ENCODE measurements around the gene PRMT3.

DNA sequence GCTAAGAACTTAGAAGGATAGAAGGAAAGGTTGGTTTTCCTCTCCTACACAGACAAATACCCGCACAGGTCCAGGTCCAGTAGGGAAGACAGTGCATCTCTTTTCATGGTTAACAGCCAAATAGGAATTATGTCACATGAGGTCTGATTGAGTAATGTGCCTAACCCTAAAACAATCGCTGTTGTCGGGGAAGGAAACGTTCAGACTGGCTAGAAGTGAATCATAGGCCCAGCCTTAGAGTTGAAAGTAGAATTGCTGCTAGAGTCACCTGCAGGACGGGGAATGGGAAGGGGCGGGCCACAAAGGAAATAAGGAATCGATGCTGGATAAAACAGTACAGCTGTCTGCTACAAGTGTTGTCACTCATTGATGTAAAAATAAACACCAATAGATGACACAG lies 36.4 kb upstream of the PRMT3 start:
- TF ChIP-seq CTCF (IDR thresholded peaks at IDR 0.05; ENCODE audit: extremely low read depth in 1 of 2, insufficient read depth in 1 of 2, low read depth in 1 of 2, low read length in 2 of 2), result no peak
- no peak for TF ChIP-seq POLR2AphosphoS5 (IDR thresholded peaks at IDR 0.05; ENCODE audit: insufficient read depth, low read depth, low read length)
- no peak for TF ChIP-seq JUN (IDR thresholded peaks at IDR 0.05; ENCODE audit: borderline replicate concordance, insufficient read depth, insufficient read length, low read depth)
- no peak for TF ChIP-seq POLR2A (IDR thresholded peaks at IDR 0.05; ENCODE audit: low read depth, low read length)
- no peak for TF ChIP-seq EZH2 (IDR thresholded peaks at IDR 0.05; ENCODE audit: borderline replicate concordance, low read depth, low read length, severe bottlenecking)
